IMR-90 (cell line): ENCODE results near the gene APEX1.

Source experiments
- POLR2A ChIP-seq: IDR thresholded peaks from 2 replicates; pipeline ENCODE4 v1.6.1; 2012; ENCODE audit warnings: mild to moderate bottlenecking, low read depth, low read length
- USF2 ChIP-seq: fragments of 150-350 bp; IDR thresholded peaks from 2 replicates; pipeline ENCODE4 v1.6.1; 2017; ENCODE audit warnings: mild to moderate bottlenecking, antibody characterized with exemption, low read length, low read depth
- TF ChIP-seq, protein P1 (sequence below): conservative IDR thresholded peaks from 2 replicates; pipeline ENCODE4 v1.5.1; 2012; ENCODE audit warnings: mild to moderate bottlenecking, low read depth, low read length, improper control_type of control experiment

GRCh38 chr14:20499108-20499507, 44.1 kb downstream of the APEX1 start:
- no peak for TF ChIP-seq POLR2A
- TF ChIP-seq, protein P1, sequence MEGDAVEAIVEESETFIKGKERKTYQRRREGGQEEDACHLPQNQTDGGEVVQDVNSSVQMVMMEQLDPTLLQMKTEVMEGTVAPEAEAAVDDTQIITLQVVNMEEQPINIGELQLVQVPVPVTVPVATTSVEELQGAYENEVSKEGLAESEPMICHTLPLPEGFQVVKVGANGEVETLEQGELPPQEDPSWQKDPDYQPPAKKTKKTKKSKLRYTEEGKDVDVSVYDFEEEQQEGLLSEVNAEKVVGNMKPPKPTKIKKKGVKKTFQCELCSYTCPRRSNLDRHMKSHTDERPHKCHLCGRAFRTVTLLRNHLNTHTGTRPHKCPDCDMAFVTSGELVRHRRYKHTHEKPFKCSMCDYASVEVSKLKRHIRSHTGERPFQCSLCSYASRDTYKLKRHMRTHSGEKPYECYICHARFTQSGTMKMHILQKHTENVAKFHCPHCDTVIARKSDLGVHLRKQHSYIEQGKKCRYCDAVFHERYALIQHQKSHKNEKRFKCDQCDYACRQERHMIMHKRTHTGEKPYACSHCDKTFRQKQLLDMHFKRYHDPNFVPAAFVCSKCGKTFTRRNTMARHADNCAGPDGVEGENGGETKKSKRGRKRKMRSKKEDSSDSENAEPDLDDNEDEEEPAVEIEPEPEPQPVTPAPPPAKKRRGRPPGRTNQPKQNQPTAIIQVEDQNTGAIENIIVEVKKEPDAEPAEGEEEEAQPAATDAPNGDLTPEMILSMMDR: no peak
- TF ChIP-seq USF2: no peak
